NCI-H1930 (cell line): ENCODE results near the gene RAB1A.

Experiments used
- DNase-seq, 2 experiments: peaks; one replicate each; lab custom pipeline; 2025; lab: John Stamatoyannopoulos, UW

Gene RAB1A

DNA sequence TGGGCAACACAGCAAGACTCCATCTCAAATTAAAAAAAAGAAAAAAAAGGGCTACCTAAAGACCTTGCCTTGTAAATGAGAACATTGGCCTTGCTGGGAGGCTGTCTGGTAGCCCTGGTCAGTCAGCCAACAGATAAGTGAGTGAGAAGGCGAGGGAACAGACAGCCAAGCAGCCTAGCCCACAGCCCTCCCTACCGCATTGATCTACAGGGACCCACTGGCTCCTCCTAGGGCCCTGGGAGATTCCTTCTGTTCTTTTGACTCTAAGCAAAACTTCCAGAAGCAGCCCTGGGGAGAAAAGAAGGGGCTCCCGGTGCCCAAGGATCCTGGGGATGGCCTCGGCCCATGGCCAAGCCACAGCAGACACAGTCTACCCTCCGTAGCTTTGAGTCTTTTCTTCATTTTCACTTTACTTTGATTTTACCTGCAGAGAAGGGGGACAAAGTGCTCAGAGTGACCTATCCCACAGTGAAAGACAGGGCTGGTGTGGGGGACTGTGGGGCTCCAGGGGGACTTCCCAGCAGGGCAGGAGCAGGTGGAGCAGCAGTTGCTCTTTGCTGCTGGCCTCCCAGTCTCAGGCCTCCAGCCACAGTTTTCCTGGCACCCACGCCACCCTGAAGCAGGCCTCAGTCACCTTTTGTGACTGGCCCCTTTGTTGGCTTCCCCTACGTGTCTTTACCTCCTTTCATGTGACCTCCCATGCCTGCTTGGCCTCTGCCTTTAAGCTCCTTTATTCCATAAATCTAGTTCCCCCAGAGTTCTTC lies 68.6 kb downstream of the RAB1A start:
- DNase-seq = no peak

DNA sequence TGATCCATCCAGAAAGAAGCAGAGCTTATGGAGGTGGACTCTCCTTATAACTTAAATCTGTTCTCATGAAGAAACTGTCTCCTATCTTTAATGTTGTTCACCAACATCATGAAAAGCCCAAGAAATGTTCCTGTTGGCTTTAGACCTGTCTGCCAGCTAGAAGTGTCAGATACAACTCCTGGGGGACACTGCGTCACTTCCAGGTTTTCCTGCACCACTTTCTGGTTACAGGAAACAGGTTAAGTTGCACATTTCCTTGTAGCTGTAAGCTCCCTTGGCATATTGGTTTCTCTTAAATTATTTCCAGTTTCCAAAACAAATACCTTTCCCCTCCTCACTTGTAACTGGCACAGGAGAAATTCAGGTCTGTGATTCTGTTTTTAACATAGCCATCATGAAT lies 70.8 kb downstream of the RAB1A start:
- DNase-seq = no peak

DNA sequence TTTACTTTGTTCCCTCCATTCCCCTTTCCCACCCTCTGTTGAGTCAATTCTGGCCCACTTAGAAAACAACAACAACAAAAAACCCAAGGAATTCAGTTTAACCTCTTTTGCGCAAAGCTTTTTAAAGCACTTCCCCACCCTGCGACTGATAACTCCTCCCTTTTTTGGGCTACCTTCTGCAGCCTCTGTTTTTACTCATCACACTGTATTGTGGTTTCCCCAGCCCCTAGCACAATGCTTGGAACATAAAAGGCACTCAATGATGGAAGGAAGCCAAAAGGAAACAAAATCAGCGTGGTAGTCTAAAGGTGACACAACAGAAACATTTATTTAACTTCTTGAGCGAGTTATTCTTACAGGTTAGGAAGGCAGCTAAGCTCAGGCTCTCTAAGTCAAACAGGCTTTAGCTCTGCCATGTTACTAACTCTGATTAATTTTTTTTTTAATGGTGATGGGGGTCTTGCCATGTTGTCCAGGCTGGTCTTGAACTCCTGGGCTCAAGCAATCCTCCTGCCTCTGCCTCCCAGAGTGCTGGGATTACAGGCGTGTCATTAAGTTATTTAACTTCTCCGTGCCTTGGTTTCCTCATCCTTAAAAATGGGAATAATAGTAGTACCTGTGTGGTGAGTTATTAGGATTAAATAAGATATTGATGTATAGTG lies 72.4 kb downstream of the RAB1A start:
- no peak for DNase-seq

DNA sequence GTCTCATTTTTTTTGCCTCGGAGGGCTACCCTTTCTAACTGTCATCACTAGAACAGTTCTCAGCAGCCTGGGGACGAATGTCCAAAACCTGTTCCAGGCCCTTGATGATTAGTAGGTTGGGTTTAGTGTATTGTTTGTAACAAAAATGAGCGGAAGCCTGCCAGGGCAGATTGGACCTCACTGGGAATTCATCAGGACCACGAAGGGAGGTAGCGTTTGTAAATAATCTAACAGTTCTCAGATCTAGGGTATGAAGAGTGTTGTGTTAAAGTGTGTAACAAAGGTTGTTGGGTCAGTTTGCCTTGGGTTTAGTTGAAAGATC lies 72.9 kb downstream of the RAB1A start:
- DNase-seq = no peak

DNA sequence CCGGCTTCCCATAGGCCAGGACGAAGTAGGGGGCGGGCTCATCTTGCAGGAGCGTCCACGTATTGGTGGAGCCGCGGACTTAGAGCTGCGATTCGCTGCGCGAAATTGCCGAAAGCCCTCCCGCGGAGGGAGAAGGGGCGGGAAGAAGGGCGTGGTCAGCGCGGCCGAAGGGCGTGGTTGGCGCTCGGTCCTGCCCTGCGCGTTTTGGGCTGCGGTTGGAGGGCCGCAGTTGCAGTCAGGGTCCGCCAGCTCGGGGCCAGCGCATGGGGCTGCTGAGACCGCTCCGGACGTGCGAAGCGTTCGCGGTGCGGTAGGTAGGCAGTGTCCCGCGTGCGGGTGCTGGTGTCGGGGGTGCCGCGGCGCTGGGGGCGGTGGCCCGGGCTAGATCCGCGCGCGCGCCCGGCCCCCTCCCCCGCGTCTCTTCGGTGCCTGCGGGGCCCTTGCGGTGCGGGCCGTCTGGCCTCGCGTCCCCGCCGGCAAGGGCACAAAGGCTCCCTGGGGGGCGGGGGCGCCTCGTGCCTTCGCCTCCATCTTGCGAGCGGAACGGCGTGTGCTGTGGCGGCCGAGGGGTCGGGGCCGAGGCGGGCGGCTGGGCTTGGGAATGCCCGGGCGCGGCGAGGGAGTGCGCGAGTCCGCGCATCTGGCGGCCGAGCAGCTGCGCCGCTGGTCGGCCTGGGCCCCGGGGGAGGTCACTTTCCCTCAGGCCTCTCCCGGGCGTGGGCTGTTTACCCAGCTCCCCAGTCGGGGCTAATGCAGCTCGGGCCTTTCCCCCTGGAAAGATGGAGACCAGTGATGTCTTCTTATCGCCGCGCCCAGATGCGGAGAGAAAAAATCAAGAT lies 73.5 kb downstream of the RAB1A start, which contains the start of gene CEP68:
Gene CEP68 (plus strand): TSS at position 202 of the 839 bp plus-strand sequence. CDS start 13,029 bp downstream, outside the sequence.
- DNase-seq = peak; percentile 90 to 94

DNA sequence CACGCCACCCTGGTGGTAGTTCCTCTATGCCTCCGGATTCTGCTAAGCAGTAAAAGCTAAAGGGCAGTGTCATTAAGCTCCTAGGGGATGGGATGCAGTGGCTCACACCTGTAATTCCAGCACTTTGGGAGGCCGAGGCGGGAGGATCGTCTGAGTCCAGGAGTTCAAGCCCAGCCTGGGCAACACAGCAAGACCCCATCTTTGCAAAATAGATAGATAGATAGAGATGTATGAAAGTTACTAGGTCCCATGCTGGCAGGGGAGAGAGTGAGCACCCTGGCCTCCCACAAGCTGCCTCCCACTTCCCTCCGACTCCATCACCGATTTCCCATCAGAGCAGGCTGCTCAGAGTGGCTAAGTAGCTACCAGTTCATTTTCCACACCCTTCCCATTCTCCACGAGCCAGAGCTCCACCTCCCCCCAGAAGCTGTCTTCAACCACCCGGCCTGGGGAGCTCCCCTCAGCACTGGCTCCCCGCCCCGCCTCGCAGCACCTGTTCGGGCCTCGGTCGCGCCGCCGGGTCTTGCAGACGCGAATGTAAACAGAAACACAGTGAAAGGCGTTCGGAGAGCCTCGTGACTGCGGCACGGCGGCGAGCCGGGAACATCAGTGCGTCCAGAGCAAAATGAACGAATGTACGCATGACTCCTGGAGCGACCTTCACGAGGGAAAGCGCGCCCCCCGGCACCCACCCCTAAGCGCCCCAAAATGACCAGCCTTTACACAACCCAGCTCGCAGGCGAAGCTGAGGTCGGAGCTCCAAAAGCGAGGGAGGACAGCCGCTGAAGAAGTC lies 74.3 kb downstream of the RAB1A start:
- DNase-seq = peak in 1 of 2 experiments; percentile 68

DNA sequence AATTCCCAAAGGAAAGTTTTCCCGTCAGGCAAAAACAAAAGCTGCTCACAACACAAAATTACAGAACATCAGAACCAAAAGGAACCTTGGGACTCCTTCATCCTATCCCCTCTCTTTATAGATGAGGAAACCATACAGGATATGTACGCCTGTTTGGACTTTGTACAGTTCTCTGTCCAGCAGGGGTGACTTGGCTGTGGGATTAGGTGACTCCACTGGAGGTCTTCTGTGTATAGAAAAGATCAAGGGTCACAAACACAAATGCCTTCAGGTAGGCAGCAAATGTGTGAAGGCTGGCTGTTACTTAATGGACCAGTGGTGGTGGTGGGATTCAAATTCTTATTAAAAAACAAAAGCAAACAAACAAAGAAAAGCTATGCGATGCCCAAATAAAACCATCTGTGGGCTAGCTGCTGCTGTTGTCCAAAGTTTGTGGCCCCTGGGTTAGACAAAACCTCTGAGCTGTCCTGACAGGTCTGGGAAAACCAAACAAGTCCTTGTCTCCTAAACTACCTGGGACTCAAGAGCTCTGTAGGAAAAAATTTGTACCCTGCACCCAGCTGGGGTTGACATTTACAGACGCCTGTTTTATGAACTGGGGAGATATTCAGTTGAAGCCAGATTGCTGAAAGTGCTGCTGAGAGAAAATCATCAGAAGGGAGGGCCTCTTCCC lies 75.0 kb downstream of the RAB1A start:
- DNase-seq = no peak

DNA sequence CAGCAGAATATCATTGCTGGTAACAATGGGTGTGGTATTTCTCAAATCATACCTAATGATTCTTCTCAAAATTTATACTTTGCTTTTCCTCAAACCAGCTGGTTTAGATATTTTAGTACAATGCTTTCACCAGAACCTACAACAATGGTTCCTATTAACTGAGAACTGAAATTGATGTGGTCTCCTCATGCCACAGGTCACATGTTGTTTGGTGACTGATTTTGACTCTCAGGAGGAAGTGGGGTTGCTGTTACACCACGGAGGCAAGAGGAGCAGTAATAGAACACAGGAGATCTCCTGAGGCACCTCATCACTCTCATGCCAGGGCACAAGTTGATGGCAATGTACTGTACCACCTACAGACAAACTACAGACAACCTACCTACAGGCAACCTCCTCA lies 76.7 kb downstream of the RAB1A start:
- DNase-seq = no peak

DNA sequence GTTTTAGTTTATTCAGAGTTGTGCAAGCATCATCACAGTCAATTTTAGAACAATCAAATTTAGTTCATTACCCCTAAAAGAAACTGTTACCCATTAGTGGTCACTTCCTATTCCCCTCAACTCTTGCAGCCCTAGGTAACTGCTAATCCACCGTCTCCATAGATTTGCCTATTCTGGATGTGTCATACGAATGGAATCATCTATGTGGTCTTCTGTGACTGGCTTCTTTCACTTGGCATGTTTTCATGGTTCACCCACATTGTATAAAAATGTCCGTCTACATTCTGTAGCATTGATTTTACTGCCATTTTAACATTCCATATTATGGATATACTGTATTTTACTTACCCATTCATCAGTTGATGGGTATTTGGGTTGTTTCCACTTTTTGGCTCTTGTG lies 79.0 kb downstream of the RAB1A start:
- DNase-seq = no peak

DNA sequence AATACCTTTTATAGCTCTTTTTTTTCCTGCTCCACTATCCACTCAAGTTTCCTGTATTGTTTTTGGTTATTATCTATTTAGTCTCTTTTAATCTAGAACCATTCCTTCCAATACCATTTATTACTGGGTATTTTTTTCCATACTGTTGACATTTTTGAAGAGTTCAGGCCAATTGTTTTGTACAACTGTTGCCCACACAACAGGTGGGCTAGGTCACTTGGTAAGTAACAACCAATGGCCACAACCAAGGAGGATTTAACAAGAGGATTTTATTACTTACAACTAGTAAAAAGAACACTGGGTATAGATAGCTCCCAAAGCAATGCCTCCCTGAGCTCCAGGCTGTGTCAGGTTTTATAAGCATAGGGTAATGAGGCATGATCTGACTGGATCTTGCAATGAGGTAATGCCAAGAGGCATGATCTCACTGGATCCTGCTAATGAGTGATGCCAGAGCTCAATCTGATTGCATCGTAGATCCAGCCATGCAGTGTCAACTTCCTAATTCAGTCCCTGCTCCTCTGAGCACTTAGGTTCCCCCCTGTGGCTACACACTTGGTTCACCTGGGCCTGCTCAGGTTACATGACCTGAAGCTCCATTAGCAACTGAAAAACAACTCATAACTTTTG lies 80.8 kb downstream of the RAB1A start:
- no peak for DNase-seq

DNA sequence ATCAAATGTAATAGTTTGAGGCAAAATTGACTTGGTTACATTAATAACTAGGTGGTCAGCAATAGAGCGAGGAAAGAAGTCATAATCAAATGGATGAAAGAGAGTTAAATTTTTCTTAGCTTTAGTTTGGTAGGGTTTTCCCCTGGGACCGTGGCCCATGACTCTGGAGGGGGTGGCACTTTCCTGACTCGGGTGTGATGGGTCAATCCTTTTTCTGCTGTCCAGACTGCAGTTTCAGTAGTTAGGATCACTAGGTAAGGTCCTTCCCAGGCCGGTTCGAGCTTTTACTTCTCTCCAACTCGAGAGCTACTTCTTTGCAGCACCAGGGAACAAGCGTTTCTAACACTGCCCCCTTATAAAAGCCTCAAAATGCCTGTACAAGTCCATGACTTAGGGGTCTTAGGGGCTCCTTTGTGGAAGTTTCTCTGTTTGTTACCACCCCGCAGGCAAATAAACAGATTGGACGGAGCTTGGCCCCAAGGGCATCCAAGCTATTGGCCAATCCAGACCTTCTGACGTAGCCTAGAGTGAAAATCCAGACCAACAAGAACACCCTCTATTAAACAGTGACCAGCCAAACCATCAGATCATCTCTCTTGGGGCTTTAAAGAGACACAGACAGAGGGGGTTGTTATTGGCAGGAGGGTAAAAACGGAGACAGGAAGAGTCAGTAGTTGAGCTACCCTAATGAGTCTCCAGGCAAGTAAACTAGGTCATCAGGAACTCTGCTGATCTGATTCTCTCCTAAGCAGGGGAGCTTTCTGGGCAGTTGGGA lies 83.1 kb downstream of the RAB1A start:
- DNase-seq = no peak

DNA sequence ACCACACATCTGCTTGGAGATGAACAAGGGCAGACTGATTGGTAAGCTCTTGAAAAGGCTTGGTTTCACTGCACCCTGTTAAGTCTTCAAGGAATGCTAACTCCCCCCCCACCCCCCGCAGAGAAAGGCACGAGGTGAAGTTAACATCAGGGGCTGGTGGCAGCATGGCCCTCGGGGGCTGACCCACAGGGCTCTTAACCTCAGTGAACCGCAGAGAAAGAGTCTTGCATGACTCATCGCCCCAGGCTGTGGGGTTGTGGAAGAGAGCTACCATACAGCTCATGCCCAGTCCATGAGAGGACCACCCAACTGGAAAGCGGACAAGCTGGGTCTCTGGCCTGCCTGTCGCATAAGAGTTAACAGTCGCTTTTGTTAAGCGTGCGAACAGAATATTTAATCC lies 84.3 kb downstream of the RAB1A start:
- no peak for DNase-seq

DNA sequence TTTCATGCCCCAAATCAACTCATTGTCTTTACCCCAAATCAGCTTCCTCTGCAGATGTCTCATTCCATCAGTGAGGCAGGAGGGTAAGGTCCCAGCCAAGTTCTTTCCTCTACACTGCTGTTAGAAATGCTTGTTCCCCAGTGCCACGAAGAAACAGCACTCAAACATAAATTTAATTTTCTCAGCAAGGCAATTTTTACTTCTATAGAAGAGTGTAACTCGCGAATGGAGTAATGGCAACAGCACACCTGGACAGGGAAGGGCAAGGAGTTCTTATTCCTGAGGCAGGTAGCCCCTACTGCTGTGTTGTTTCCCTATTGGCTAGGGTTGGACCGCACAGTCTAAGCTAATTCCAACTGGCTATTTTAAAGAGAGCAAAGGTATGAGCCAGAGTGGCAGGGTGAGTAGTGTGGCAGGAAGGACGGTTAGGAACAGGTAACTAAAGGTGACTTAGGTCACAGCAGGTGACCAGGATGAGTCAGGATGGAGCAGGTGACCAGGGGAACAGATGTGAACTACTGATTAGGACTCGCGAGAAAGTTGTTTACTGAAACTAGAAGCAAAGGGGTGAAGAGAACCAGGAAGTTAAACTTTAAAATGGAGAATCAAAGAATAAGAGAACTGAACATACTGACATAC lies 85.7 kb downstream of the RAB1A start:
- no peak for DNase-seq

DNA sequence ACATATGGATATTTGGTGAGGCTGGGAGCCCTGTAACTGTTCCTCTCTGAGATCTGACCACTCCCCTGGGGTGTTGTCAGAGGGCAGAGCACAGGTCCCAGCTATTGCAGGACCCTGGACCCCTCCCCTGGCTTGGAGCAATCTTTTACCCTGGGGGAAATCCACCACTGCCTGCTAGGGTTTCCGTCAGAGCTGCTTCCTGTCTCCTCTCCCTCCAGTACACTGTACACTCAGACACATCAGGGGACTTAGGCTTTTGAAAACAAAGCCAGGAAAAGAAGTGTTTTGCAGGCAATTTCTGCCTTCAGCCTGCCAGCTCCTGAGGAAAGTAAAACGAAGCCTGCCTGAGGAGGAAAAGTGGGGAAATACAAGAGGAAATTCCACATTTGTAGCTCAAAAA lies 86.9 kb downstream of the RAB1A start:
- no peak for DNase-seq

DNA sequence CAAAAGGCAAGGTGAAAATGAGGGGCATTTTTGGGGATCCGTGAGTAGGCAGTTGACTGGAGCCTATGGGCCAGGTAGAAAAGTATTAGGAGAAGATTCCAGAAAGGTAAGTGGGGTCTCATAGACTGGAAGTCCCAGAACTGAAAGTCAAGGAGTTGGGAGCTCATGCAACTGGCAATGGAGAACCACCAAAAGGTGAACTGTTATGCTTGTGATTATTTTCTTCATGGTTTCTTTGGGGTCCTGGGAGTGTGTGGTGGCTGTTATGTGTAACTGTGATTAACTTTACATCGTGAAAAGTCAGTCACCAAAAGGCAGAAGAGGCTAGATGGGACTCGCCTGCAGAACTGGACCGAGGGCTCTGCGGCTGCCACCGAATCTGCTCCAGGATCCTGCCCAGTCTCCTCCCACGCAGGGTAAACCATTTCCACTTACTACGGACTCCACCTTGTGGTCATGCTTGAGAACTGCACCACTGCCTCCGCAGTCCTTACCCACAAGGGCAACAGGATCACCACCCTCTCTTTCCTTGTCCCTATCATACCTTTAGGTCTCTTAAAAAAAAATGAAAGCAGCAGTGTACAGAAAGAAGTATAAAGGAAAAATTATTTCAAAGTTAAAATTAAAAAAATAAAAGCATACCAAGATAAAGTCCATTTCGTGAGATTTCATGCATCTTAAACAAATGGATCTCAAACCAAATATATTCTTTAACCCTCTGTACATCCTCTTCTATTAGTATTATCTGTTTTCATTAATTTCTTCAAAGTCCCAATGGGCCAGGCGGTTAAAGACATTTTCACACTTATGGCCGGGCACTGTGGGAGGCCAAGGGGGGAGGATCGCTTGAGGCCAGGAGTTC lies 89.3 kb downstream of the RAB1A start:
- DNase-seq = peak; percentile 44 to 68

DNA sequence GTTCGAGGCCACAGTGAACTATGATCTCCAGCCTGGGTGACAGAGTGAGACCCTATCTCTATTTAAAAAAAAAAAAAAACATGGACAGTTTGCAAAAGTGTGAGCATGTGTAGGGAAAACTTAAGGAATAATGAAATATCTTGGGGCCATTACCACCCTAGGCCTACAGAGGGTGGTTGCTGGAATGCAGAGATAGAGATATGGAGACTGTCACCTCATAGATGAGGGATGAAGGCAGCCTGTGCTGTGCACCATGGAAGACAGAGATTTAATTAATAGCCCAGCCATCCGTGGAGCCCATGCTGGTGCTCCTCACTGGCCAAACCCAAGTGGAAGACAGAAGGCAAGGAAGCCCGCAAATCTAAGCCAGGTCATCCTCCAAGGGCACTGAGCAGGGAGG lies 90.3 kb downstream of the RAB1A start:
- DNase-seq = no peak

DNA sequence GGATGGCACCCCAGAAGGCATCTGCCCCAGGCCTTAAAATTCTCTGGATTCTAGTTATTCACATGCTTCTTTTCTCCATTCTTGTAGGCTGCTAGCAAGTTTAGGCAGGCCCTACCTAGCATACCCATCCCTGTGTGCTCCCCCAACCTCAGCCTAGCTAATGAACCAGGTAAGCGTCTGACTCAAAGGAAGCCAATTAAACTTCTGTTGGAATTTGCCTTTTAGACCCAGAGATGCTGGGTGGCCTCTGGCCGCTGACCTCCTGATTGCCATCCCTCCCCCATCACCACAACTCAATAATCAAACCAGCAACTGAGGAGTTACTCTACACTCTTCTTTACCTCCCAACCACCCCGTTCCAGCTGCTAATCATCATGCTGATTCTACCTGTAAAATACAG lies 92.7 kb downstream of the RAB1A start:
- no peak for DNase-seq
